ENCODE results near the gene ZBTB12. TPM values are rescaled to one million over a fixed set of nuclear protein-coding genes. Genes with fewer than 3 reads are reported as not detected.

ZBTB12 gene
- total and polyA plus RNA-seq, 2 of the 4 experiments (the other 2 are of a cell fraction), result 2.0 to 8.5 TPM

Small RNAs within 50 kb of the gene (microRNA-seq; reads per million reads assigned to microRNA genes)
- gene AL645922.1 (ENCODE audit: insufficient read depth, insufficient read length), result not detected

Small RNAs within 50 kb of the gene (small RNA-seq; reads per million reads assigned to genes)
- 0 reads per million in 5 experiments for gene AL645922.1

Other genes starting within 250 kb of the ZBTB12 start
Only the 30 nearest of the 37 such genes appear.
- gene LY6G5C, start 221.0 kb downstream of the ZBTB12 start, total RNA-seq (2012; rRNA removed), result 0.18 TPM in 1 of 2 replicates, not detected in the other
- 2.0 and 2.1 TPM in 2 replicates for gene LY6G5C, start 221.0 kb downstream of the ZBTB12 start, polyA plus RNA-seq (2012; rRNA removed)
- 30.3 and 35.1 TPM in 2 replicates for gene ABHD16A, start 198.8 kb downstream of the ZBTB12 start, total RNA-seq (2012; rRNA removed)
- 31.5 and 34.6 TPM in 2 replicates for gene ABHD16A, start 198.8 kb downstream of the ZBTB12 start, polyA plus RNA-seq (2012; rRNA removed)
- not detected in 2 replicates for gene LY6G6F, start 195.2 kb downstream of the ZBTB12 start, total RNA-seq (2012; rRNA removed)
- gene LY6G6F, start 195.2 kb downstream of the ZBTB12 start, polyA plus RNA-seq (2012; rRNA removed), result not detected in 2 replicates
- gene LY6G6D, start 186.7 kb downstream of the ZBTB12 start, total RNA-seq (2012; rRNA removed), result not detected in 2 replicates
- not detected in 2 replicates for gene LY6G6D, start 186.7 kb downstream of the ZBTB12 start, polyA plus RNA-seq (2012; rRNA removed)
- not detected in 2 replicates for gene LY6G6C, start 180.3 kb downstream of the ZBTB12 start, total RNA-seq (2012; rRNA removed)
- gene LY6G6C, start 180.3 kb downstream of the ZBTB12 start, polyA plus RNA-seq (2012; rRNA removed), result not detected in 2 replicates
- not detected in 2 replicates for gene MPIG6B, start 178.7 kb downstream of the ZBTB12 start, total RNA-seq (2012; rRNA removed)
- gene MPIG6B, start 178.7 kb downstream of the ZBTB12 start, polyA plus RNA-seq (2012; rRNA removed), result not detected in 2 replicates
- 40.0 and 40.7 TPM in 2 replicates for gene DDAH2, start 172.8 kb downstream of the ZBTB12 start, total RNA-seq (2012; rRNA removed)
- 57.9 and 58.4 TPM in 2 replicates for gene DDAH2, start 172.8 kb downstream of the ZBTB12 start, polyA plus RNA-seq (2012; rRNA removed)
- gene CLIC1, start 165.6 kb downstream of the ZBTB12 start, total RNA-seq (2012; rRNA removed), result 992 and 1,185 TPM in 2 replicates
- 692 and 706 TPM in 2 replicates for gene CLIC1, start 165.6 kb downstream of the ZBTB12 start, polyA plus RNA-seq (2012; rRNA removed)
- gene MSH5, start 162.1 kb downstream of the ZBTB12 start, total RNA-seq (2012; rRNA removed), result 4.7 and 5.6 TPM in 2 replicates
- 14.5 and 15.7 TPM in 2 replicates for gene MSH5, start 162.1 kb downstream of the ZBTB12 start, polyA plus RNA-seq (2012; rRNA removed)
- not detected in 2 replicates for gene SAPCD1, start 139.4 kb downstream of the ZBTB12 start, total RNA-seq (2012; rRNA removed)
- 2.2 and 2.3 TPM in 2 replicates for gene SAPCD1, start 139.4 kb downstream of the ZBTB12 start, polyA plus RNA-seq (2012; rRNA removed)
- under 0.01 and 0.28 TPM in 2 replicates for gene VWA7, start 124.8 kb downstream of the ZBTB12 start, total RNA-seq (2012; rRNA removed)
- gene VWA7, start 124.8 kb downstream of the ZBTB12 start, polyA plus RNA-seq (2012; rRNA removed), result 1.0 and 1.4 TPM in 2 replicates
- 32.2 and 41.2 TPM in 2 replicates for gene VARS1, start 106.3 kb downstream of the ZBTB12 start, total RNA-seq (2012; rRNA removed)
- gene VARS1, start 106.3 kb downstream of the ZBTB12 start, polyA plus RNA-seq (2012; rRNA removed), result 39.6 and 42.0 TPM in 2 replicates
- gene LSM2, start 95.1 kb downstream of the ZBTB12 start, total RNA-seq (2012; rRNA removed), result 48.0 and 56.3 TPM in 2 replicates
- 55.0 and 61.0 TPM in 2 replicates for gene LSM2, start 95.1 kb downstream of the ZBTB12 start, polyA plus RNA-seq (2012; rRNA removed)
- gene HSPA1L, start 86.8 kb downstream of the ZBTB12 start, total RNA-seq (2012; rRNA removed), result 1.3 and 1.4 TPM in 2 replicates
- gene HSPA1L, start 86.8 kb downstream of the ZBTB12 start, polyA plus RNA-seq (2012; rRNA removed), result 0.97 and 1.0 TPM in 2 replicates
- 94.6 and 102 TPM in 2 replicates for gene HSPA1A, start 86.5 kb downstream of the ZBTB12 start, total RNA-seq (2012; rRNA removed)
- 93.1 and 95.3 TPM in 2 replicates for gene HSPA1A, start 86.5 kb downstream of the ZBTB12 start, polyA plus RNA-seq (2012; rRNA removed)
- 93.6 and 118 TPM in 2 replicates for gene HSPA1B, start 74.3 kb downstream of the ZBTB12 start, total RNA-seq (2012; rRNA removed)
- gene HSPA1B, start 74.3 kb downstream of the ZBTB12 start, polyA plus RNA-seq (2012; rRNA removed), result 59.4 and 61.1 TPM in 2 replicates
- 23.6 and 28.5 TPM in 2 replicates for gene NEU1, start 39.3 kb downstream of the ZBTB12 start, total RNA-seq (2012; rRNA removed)
- 36.2 and 37.3 TPM in 2 replicates for gene NEU1, start 39.3 kb downstream of the ZBTB12 start, polyA plus RNA-seq (2012; rRNA removed)
- gene SLC44A4, start 23.1 kb downstream of the ZBTB12 start, total RNA-seq (2012; rRNA removed), result 0.36 TPM in 1 of 2 replicates, not detected in the other
- gene SLC44A4, start 23.1 kb downstream of the ZBTB12 start, polyA plus RNA-seq (2012; rRNA removed), result 0.14 and 0.19 TPM in 2 replicates
- 36.4 and 38.0 TPM in 2 replicates for gene EHMT2, start 4.4 kb downstream of the ZBTB12 start, total RNA-seq (2012; rRNA removed)
- gene EHMT2, start 4.4 kb downstream of the ZBTB12 start, polyA plus RNA-seq (2012; rRNA removed), result 47.7 and 51.2 TPM in 2 replicates
- under 0.01 and 0.18 TPM in 2 replicates for gene C2, start 25.6 kb upstream of the ZBTB12 start, total RNA-seq (2012; rRNA removed)
- gene C2, start 25.6 kb upstream of the ZBTB12 start, polyA plus RNA-seq (2012; rRNA removed), result 0.19 and 0.26 TPM in 2 replicates
- 1.4 and 1.8 TPM in 2 replicates for gene CFB, start 44.0 kb upstream of the ZBTB12 start, total RNA-seq (2012; rRNA removed)
- gene CFB, start 44.0 kb upstream of the ZBTB12 start, polyA plus RNA-seq (2012; rRNA removed), result 5.8 and 6.1 TPM in 2 replicates
- gene NELFE, start 56.9 kb upstream of the ZBTB12 start, total RNA-seq (2012; rRNA removed), result 76.0 and 90.8 TPM in 2 replicates
- 63.6 and 65.4 TPM in 2 replicates for gene NELFE, start 56.9 kb upstream of the ZBTB12 start, polyA plus RNA-seq (2012; rRNA removed)
- gene SKIC2, start 57.1 kb upstream of the ZBTB12 start, total RNA-seq (2012; rRNA removed), result 30.6 and 34.7 TPM in 2 replicates
- gene SKIC2, start 57.1 kb upstream of the ZBTB12 start, polyA plus RNA-seq (2012; rRNA removed), result 46.0 and 46.3 TPM in 2 replicates
- 7.8 and 9.3 TPM in 2 replicates for gene DXO, start 70.1 kb upstream of the ZBTB12 start, total RNA-seq (2012; rRNA removed)
- gene DXO, start 70.1 kb upstream of the ZBTB12 start, polyA plus RNA-seq (2012; rRNA removed), result 21.4 and 22.1 TPM in 2 replicates
- 0.83 and 0.90 TPM in 2 replicates for gene C4A, start 80.0 kb upstream of the ZBTB12 start, total RNA-seq (2012; rRNA removed)
- gene C4A, start 80.0 kb upstream of the ZBTB12 start, polyA plus RNA-seq (2012; rRNA removed), result 3.6 and 3.8 TPM in 2 replicates
- 0.54 and 0.56 TPM in 2 replicates for gene C4B, start 112.7 kb upstream of the ZBTB12 start, total RNA-seq (2012; rRNA removed)
- 4.2 and 4.4 TPM in 2 replicates for gene C4B, start 112.7 kb upstream of the ZBTB12 start, polyA plus RNA-seq (2012; rRNA removed)
- gene CYP21A2, start 136.3 kb upstream of the ZBTB12 start, total RNA-seq (2012; rRNA removed), result not detected in 2 replicates
- 0.03 and 0.10 TPM in 2 replicates for gene CYP21A2, start 136.3 kb upstream of the ZBTB12 start, polyA plus RNA-seq (2012; rRNA removed)
- gene TNXB, start 207.3 kb upstream of the ZBTB12 start, total RNA-seq (2012; rRNA removed), result under 0.01 TPM in 1 of 2 replicates, not detected in the other
- 0.05 and 0.42 TPM in 2 replicates for gene TNXB, start 207.3 kb upstream of the ZBTB12 start, polyA plus RNA-seq (2012; rRNA removed)
- 5.3 and 7.9 TPM in 2 replicates for gene ATF6B, start 226.2 kb upstream of the ZBTB12 start, total RNA-seq (2012; rRNA removed)
- gene ATF6B, start 226.2 kb upstream of the ZBTB12 start, polyA plus RNA-seq (2012; rRNA removed), result 62.6 and 69.6 TPM in 2 replicates
- gene FKBPL, start 228.2 kb upstream of the ZBTB12 start, total RNA-seq (2012; rRNA removed), result 5.8 and 5.9 TPM in 2 replicates
- gene FKBPL, start 228.2 kb upstream of the ZBTB12 start, polyA plus RNA-seq (2012; rRNA removed), result 3.4 and 3.6 TPM in 2 replicates

Data from IMR-90 (cell line).